ENCODE results near the gene SIRPA. TPM values are rescaled to one million over a fixed set of nuclear protein-coding genes. Genes with fewer than 3 reads are reported as not detected.

SIRPA gene
- total RNA-seq, 2 experiments from 2014 or later: 0.60 to 0.64 TPM

GRCh38 chr20:1871807-1872458 is 23.3 kb upstream of the SIRPA start:
- H3K27ac Mint-ChIP-seq: no peak overlapping the region
- Histone ChIP-seq H3K36me3 (ENCODE audit: insufficient read depth, low read length) (no peaks in the 10 kb centered on the region), H3K27me3 (ENCODE audit: control insufficient read depth in 1 of 2, insufficient read depth in 2 of 2, low read length in 2 of 2) (peaks cover 0 to 9% of the 10 kb centered on the region in 2 experiments), H3K4me3 (ENCODE audit: low read length) (no peak overlapping the region), H3K9me3 (ENCODE audit: control insufficient read depth in 1 of 2, insufficient read depth in 1 of 2, low read length in 2 of 2) (peaks cover 0 to 5% of the 10 kb centered on the region in 2 experiments), H3K27ac (ENCODE audit: low read depth in 1 of 2, low read length in 2 of 2) (no peak overlapping the region), H3K4me1 (ENCODE audit: insufficient read depth, low read length) (no peaks in the 10 kb centered on the region)
- no peak overlapping the region for H3K4me3 Mint-ChIP-seq
- no peaks in the 10 kb centered on the region for H3K4me1 Mint-ChIP-seq (ENCODE audit: low read depth)
- ATAC-seq (ENCODE audit: poor library complexity) (no peak), DNase-seq (peak in 2 of 14 experiments; percentile 49 to 66)
- ChIA-PET CTCF (no interaction called here), POLR2A (no interaction called here)
- H3K27me3 Mint-ChIP-seq: peaks cover 43% of the 10 kb centered on the region
- intact Hi-C loops (cut with DNase I, micrococcal nuclease): no loop called here
- H3K36me3 Mint-ChIP-seq (ENCODE audit: low read depth): no peaks in the 10 kb centered on the region
- H3K9me3 Mint-ChIP-seq: no peaks in the 10 kb centered on the region
- TF ChIP-seq CTCF (IDR thresholded peaks at IDR 0.05): no peak

- Mint-ChIP-seq H3K4me1 (ENCODE audit: low read depth) (no peaks in the 10 kb centered on the region), H3K4me3 (no peak overlapping the region), H3K27me3 (peaks cover 37% of the 10 kb centered on the region), H3K27ac (no peak overlapping the region), H3K36me3 (ENCODE audit: low read depth) (no peaks in the 10 kb centered on the region), H3K9me3 (no peaks in the 10 kb centered on the region)
- no peak overlapping the region for H3K4me3 ChIP-seq (ENCODE audit: low read length)
- peaks cover 0 to 9% of the 10 kb centered on the region in 2 experiments for H3K27me3 ChIP-seq (ENCODE audit: control insufficient read depth in 1 of 2, insufficient read depth in 2 of 2, low read length in 2 of 2)
- H3K27ac ChIP-seq (ENCODE audit: low read depth in 1 of 2, low read length in 2 of 2): no peak overlapping the region
- H3K4me1 ChIP-seq (ENCODE audit: insufficient read depth, low read length): no peaks in the 10 kb centered on the region
- DNase-seq: peak in 2 of 14 experiments; percentile 34 to 61
- H3K9me3 ChIP-seq (ENCODE audit: control insufficient read depth in 1 of 2, insufficient read depth in 1 of 2, low read length in 2 of 2): peaks cover 0 to 5% of the 10 kb centered on the region in 2 experiments
- ATAC-seq (ENCODE audit: poor library complexity): no peak
- POLR2A ChIA-PET: no interaction called here
- TF ChIP-seq CTCF (IDR thresholded peaks at IDR 0.05): no peak
- intact Hi-C loops (cut with DNase I, micrococcal nuclease): no loop called here
- CTCF ChIA-PET: no interaction called here
- no peaks in the 10 kb centered on the region for H3K36me3 ChIP-seq (ENCODE audit: insufficient read depth, low read length)
Measured at GRCh38 chr20:1872459-1873097, 22.6 kb upstream of the SIRPA start.

- Histone ChIP-seq H3K4me3 (ENCODE audit: low read length) (no peak overlapping the region), H3K9me3 (ENCODE audit: control insufficient read depth in 1 of 2, insufficient read depth in 1 of 2, low read length in 2 of 2) (peaks cover 0 to 5% of the 10 kb centered on the region in 2 experiments), H3K27ac (ENCODE audit: low read depth in 1 of 2, low read length in 2 of 2) (no peak overlapping the region), H3K36me3 (ENCODE audit: insufficient read depth, low read length) (no peaks in the 10 kb centered on the region), H3K27me3 (ENCODE audit: control insufficient read depth in 1 of 2, insufficient read depth in 2 of 2, low read length in 2 of 2) (peaks cover 0 to 9% of the 10 kb centered on the region in 2 experiments), H3K4me1 (ENCODE audit: insufficient read depth, low read length) (no peaks in the 10 kb centered on the region)
- no peaks in the 10 kb centered on the region for H3K9me3 Mint-ChIP-seq
- H3K27me3 Mint-ChIP-seq: peaks cover 35% of the 10 kb centered on the region
- ATAC-seq (ENCODE audit: poor library complexity) (no peak), DNase-seq (no peak)
- no peaks in the 10 kb centered on the region for H3K4me1 Mint-ChIP-seq (ENCODE audit: low read depth)
- H3K27ac Mint-ChIP-seq: no peak overlapping the region
- intact Hi-C loops (cut with DNase I, micrococcal nuclease): no loop called here
- ChIA-PET CTCF (no interaction called here), POLR2A (no interaction called here)
- no peak for TF ChIP-seq CTCF (IDR thresholded peaks at IDR 0.05)
- no peaks in the 10 kb centered on the region for H3K36me3 Mint-ChIP-seq (ENCODE audit: low read depth)
- H3K4me3 Mint-ChIP-seq: no peak overlapping the region
Measured at GRCh38 chr20:1874450-1875182, 20.6 kb upstream of the SIRPA start.
